ENCODE data around the gene TCF19. TPM values are rescaled to one million over a fixed set of nuclear protein-coding genes. Genes with fewer than 3 reads are reported as not detected.
"Not testable (repeated sequence)": the region's sequence is repeated elsewhere in the genome, so short reads cannot be mapped to it uniquely, and the experiment has no call there.

Gene TCF19
- total and polyA plus RNA-seq, 7 experiments from 2014 or later = 4.3 to 78.9 (median 9.4) TPM

DNA sequence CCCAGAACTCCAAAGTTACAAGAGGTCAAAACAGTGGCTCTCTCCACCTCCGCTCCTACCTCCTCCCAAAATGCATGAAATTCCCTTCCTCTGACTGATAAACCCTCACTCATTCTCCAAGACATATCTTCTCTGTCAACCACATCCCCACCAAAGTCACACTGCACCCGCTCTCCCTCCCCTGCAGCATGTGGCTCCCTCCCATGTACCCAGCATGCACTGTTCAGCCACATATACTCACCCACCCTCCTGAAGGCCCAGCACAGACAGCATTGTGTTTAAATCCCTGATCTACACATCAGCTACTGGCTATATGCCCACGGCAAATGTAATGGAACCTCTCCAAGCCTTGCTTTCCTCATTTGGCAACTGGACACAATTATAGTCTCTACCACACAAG, 17.6 kb downstream of the TCF19 start:
- no peak overlapping the region for H3K4me3 ChIP-seq (ENCODE audit: low read length)
- no peak for DNase-seq
- POLR2A ChIA-PET = interaction anchor here (0.6 to 0.7 kb wide), 2 partner anchors 50 to 1047 kb away, joined by 3 read pairs; no protein-coding TSS in a partner anchor
- peaks cover 0 to 15% (median 8%) of the 10 kb centered on the region in 7 donors for H3K4me1 Mint-ChIP-seq
- H3K27me3 Mint-ChIP-seq = no peaks in the 10 kb centered on the region
- no peaks in the 10 kb centered on the region for H3K36me3 Mint-ChIP-seq
- CTCF ChIA-PET = no interaction called here
- peak overlapping the region in 1 of 9 donors; percentile 16 for H3K27ac Mint-ChIP-seq
- no peak for ATAC-seq
- H3K36me3 ChIP-seq (ENCODE audit: control insufficient read depth in 2 of 3, insufficient read depth in 3 of 3, low read length in 3 of 3) = no peaks in the 10 kb centered on the region
- peak overlapping the region in 1 of 10 donors; percentile 25 for H3K4me3 Mint-ChIP-seq
- intact Hi-C loops (cut with micrococcal nuclease) = no loop called here
- H3K9me3 ChIP-seq (ENCODE audit: control insufficient read depth in 2 of 3, low read length in 3 of 3) = no peaks in the 10 kb centered on the region
- H3K4me1 ChIP-seq (ENCODE audit: control insufficient read depth in 2 of 2, insufficient read depth in 2 of 2, low read length in 2 of 2) = peaks cover 0 to 4% of the 10 kb centered on the region in 2 donors
- H3K27me3 ChIP-seq (ENCODE audit: control insufficient read depth in 2 of 2, insufficient read depth in 2 of 2, low read length in 2 of 2) = no peaks in the 10 kb centered on the region
- H3K9me3 Mint-ChIP-seq = peaks cover 0 to 1% (median 0%) of the 10 kb centered on the region in 11 donors
- no peak overlapping the region for H3K27ac ChIP-seq (ENCODE audit: low read depth, low read length)

DNA sequence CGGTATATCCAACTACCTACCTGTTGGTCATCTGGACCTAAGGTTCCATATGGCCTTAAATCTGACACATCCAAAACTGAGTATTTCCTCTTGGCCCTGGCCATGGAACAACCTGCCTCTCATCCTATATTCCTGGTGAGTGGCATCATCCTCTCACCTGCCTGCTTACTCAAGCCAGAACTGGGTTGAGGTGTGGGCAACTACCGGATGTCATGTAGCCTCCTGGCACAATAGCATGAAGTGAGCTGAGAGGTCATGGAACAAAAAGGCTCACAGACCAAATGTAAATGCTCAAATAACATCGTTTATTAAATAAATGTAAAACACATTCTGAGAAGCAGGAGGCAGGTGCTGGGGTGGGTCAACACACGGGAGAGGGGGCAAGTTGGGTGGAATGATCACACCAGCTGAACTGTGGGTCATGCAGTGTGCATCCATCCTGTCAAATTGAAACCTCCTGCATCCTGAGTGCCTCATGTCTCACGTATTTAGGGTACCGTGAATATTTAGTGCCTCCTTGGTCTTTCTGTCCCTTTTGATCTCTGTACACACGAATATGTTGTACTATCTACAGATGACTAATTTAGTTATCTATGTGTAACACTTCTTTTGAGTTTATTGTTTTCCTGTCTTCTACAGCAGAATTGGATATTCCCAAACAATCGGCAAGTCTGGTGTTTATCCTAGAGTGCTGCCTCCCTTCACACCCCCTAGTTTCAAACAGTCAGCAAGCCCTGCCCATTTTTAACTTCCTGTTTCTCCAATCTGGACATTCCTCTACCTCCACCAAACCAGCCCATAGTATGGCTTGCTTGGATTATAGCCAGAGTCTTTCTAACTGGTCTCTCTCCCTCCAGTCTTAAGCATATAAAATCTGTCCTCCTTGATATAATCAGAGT, 20.0 kb downstream of the TCF19 start:
- DNase-seq = no peak
- intact Hi-C loops (cut with micrococcal nuclease) = no loop called here
- H3K9me3 ChIP-seq (ENCODE audit: control insufficient read depth in 2 of 3, low read length in 3 of 3) = no peaks in the 10 kb centered on the region
- no peak overlapping the region for H3K4me3 ChIP-seq (ENCODE audit: low read length)
- no peak for ATAC-seq
- H3K27ac ChIP-seq (ENCODE audit: low read depth, low read length) = no peak overlapping the region
- Mint-ChIP-seq H3K4me1 (peaks cover 0 to 15% (median 8%) of the 10 kb centered on the region in 7 donors), H3K36me3 (no peaks in the 10 kb centered on the region), H3K4me3 (no peak overlapping the region), H3K27me3 (no peaks in the 10 kb centered on the region), H3K27ac (no peak overlapping the region), H3K9me3 (peaks cover 0 to 1% (median 0%) of the 10 kb centered on the region in 11 donors)
- CTCF ChIA-PET = no interaction called here
- H3K36me3 ChIP-seq (ENCODE audit: control insufficient read depth in 2 of 3, insufficient read depth in 3 of 3, low read length in 3 of 3) = no peaks in the 10 kb centered on the region
- H3K4me1 ChIP-seq (ENCODE audit: control insufficient read depth in 2 of 2, insufficient read depth in 2 of 2, low read length in 2 of 2) = peaks cover 0 to 4% of the 10 kb centered on the region in 2 donors
- H3K27me3 ChIP-seq (ENCODE audit: control insufficient read depth in 2 of 2, insufficient read depth in 2 of 2, low read length in 2 of 2) = no peaks in the 10 kb centered on the region
- POLR2A ChIA-PET = no interaction called here

DNA sequence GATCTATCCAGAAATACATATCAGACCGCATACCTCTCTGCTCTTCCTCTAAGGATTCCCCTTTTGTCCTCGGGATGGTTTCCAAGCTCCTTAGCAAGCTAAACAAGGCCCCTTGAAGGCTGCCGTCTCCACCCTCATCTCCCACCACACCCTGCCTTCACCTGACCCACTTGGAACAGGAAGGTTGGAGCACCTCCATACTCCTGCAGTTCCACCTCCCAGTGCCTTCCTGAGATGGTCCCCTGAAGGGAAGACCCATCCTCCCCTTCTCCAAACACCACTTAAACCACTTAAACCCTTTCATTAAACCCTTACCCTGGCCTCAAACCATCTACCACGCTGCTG, 20.6 kb downstream of the TCF19 start:
- ChIA-PET CTCF (no interaction called here), POLR2A (no interaction called here)
- H3K4me1 ChIP-seq (ENCODE audit: control insufficient read depth in 2 of 2, insufficient read depth in 2 of 2, low read length in 2 of 2) = peaks cover 0 to 4% of the 10 kb centered on the region in 2 donors
- Mint-ChIP-seq H3K4me3 (no peak overlapping the region), H3K9me3 (peaks cover 0 to 1% (median 0%) of the 10 kb centered on the region in 11 donors), H3K27ac (no peak overlapping the region), H3K4me1 (peaks cover 0 to 15% (median 8%) of the 10 kb centered on the region in 7 donors), H3K36me3 (no peaks in the 10 kb centered on the region), H3K27me3 (no peaks in the 10 kb centered on the region)
- ATAC-seq (no peak), DNase-seq (no peak)
- H3K4me3 ChIP-seq (ENCODE audit: low read length) = no peak overlapping the region
- H3K9me3 ChIP-seq (ENCODE audit: control insufficient read depth in 2 of 3, low read length in 3 of 3) = no peaks in the 10 kb centered on the region
- no peak overlapping the region for H3K27ac ChIP-seq (ENCODE audit: low read depth, low read length)
- H3K27me3 ChIP-seq (ENCODE audit: control insufficient read depth in 2 of 2, insufficient read depth in 2 of 2, low read length in 2 of 2) = no peaks in the 10 kb centered on the region
- no peaks in the 10 kb centered on the region for H3K36me3 ChIP-seq (ENCODE audit: control insufficient read depth in 2 of 3, insufficient read depth in 3 of 3, low read length in 3 of 3)
- intact Hi-C loops (cut with micrococcal nuclease) = no loop called here

DNA sequence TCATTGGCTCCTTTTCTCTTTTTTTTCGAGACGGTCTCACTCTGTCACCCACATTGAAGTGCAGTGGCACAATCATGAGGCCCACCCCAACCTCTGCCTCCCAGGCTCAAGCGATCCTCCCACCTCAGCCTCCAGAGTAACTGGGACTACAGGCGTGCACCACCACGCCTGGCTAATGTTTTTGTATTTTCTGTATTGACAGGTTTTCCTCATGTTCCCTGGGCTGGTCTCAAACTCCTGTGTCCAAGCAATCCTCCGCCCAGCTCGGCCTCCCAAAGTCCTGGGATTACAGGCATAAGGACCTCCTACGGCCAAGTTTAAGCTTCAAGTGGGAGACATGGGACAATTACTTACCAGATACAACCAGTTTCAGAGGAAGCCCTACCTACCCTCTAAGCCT, 21.5 kb downstream of the TCF19 start:
- Mint-ChIP-seq H3K9me3 (peaks cover 0 to 1% (median 0%) of the 10 kb centered on the region in 11 donors), H3K36me3 (no peaks in the 10 kb centered on the region), H3K4me1 (peaks cover 0 to 15% (median 8%) of the 10 kb centered on the region in 7 donors), H3K4me3 (peak overlapping the region in 7 of 10 donors; percentile 75 to 92 (median 86)), H3K27ac (no peak overlapping the region), H3K27me3 (no peaks in the 10 kb centered on the region)
- Histone ChIP-seq H3K4me1 (ENCODE audit: control insufficient read depth in 2 of 2, insufficient read depth in 2 of 2, low read length in 2 of 2) (peaks cover 0 to 4% of the 10 kb centered on the region in 2 donors), H3K36me3 (ENCODE audit: control insufficient read depth in 2 of 3, insufficient read depth in 3 of 3, low read length in 3 of 3) (no peaks in the 10 kb centered on the region), H3K4me3 (ENCODE audit: low read length) (no peak overlapping the region), H3K27me3 (ENCODE audit: control insufficient read depth in 2 of 2, insufficient read depth in 2 of 2, low read length in 2 of 2) (no peaks in the 10 kb centered on the region), H3K27ac (ENCODE audit: low read depth, low read length) (peak overlapping the region; percentile 63), H3K9me3 (ENCODE audit: control insufficient read depth in 2 of 3, low read length in 3 of 3) (no peaks in the 10 kb centered on the region)
- intact Hi-C loops (cut with micrococcal nuclease) = loop anchor here in 1 of 2 donors (1.0 kb wide), 1 partner anchor 22 kb away; the partner anchor contains the start of gene TCF19
- no peak for DNase-seq
- ATAC-seq = no peak
- POLR2A ChIA-PET = no interaction called here
- CTCF ChIA-PET = no interaction called here

DNA sequence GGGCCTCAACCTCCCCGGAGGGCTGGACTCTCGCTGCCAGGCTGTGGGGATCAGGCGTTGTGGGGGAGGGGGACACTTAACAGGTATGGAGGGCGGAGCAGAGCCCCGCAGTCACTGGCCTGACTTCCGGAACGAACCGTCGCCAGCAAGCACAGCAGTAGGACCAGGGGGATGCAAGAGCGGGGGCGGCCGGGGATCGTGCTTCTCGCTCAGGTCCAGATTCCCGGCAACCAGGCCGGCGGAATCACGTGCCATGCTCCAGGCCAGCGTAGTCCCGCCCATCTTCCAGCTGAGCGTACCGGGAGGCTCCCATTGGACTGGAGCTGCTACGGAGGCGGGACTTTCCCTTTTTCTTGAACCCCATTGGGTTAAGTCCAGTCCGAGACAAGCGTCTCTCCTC, 22.1 kb downstream of the TCF19 start:
- ATAC-seq (peak; percentile 100), DNase-seq (peak in 7 of 9 donors; percentile 49 to 69 (median 59))
- Mint-ChIP-seq H3K4me3 (peak overlapping the region; percentile 69 to 92 (median 83)), H3K9me3 (peaks cover 0 to 1% (median 0%) of the 10 kb centered on the region in 11 donors), H3K36me3 (no peaks in the 10 kb centered on the region), H3K4me1 (peaks cover 0 to 17% (median 8%) of the 10 kb centered on the region in 7 donors), H3K27ac (peak overlapping the region in 8 of 9 donors; percentile 29 to 91 (median 64)), H3K27me3 (no peaks in the 10 kb centered on the region)
- ChIA-PET CTCF (no interaction called here), POLR2A (interaction anchor here (0.6 to 2.5 kb wide), 2 partner anchors 17 to 340 kb away, joined by 3 to 13 read pairs; no protein-coding TSS in a partner anchor)
- Histone ChIP-seq H3K4me1 (ENCODE audit: control insufficient read depth in 2 of 2, insufficient read depth in 2 of 2, low read length in 2 of 2) (peaks cover 0 to 4% of the 10 kb centered on the region in 2 donors), H3K27me3 (ENCODE audit: control insufficient read depth in 2 of 2, insufficient read depth in 2 of 2, low read length in 2 of 2) (no peaks in the 10 kb centered on the region), H3K9me3 (ENCODE audit: control insufficient read depth in 2 of 3, low read length in 3 of 3) (no peaks in the 10 kb centered on the region), H3K27ac (ENCODE audit: low read depth, low read length) (peak overlapping the region; percentile 63), H3K4me3 (ENCODE audit: low read length) (peak overlapping the region; percentile 64), H3K36me3 (ENCODE audit: control insufficient read depth in 2 of 3, insufficient read depth in 3 of 3, low read length in 3 of 3) (no peaks in the 10 kb centered on the region)
- intact Hi-C loops (cut with micrococcal nuclease) = loop anchor here in 1 of 2 donors (1.0 kb wide), 1 partner anchor 22 kb away; the partner anchor contains the start of gene TCF19

DNA sequence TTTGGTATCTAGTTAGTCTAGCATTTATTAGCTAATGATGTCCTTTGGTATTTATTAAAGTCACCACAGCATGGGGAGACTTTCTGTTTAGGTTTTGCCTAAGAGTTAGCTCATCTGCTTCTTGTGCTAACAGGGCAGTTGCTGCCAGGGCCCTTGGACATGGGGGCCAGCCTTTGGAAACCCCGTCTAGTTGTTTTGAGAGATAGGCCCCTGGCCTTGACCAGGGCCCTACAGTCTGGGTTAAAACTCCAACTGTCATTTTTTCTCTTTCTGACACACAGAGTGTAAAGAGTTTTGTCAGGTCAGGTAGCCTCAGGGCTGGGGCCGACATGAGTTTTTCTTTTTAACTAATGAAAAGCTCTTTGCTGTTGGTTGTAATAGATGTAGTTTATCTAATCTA, 24.9 kb downstream of the TCF19 start:
- H3K4me3 Mint-ChIP-seq; H3K9me3 Mint-ChIP-seq; ATAC-seq; H3K27ac ChIP-seq (ENCODE audit: low read depth, low read length); intact Hi-C loops (cut with micrococcal nuclease); H3K9me3 ChIP-seq (ENCODE audit: control insufficient read depth in 2 of 3, low read length in 3 of 3); H3K27me3 ChIP-seq (ENCODE audit: control insufficient read depth in 2 of 2, insufficient read depth in 2 of 2, low read length in 2 of 2); H3K4me3 ChIP-seq (ENCODE audit: low read length); H3K36me3 ChIP-seq (ENCODE audit: control insufficient read depth in 2 of 3, insufficient read depth in 3 of 3, low read length in 3 of 3); H3K4me1 ChIP-seq (ENCODE audit: control insufficient read depth in 2 of 2, insufficient read depth in 2 of 2, low read length in 2 of 2); CTCF ChIA-PET; H3K27ac Mint-ChIP-seq; H3K27me3 Mint-ChIP-seq; DNase-seq; H3K36me3 Mint-ChIP-seq; POLR2A ChIA-PET: not testable (repeated sequence)
- peaks cover 0 to 22% (median 4%) of the 10 kb centered on the region in 7 donors for H3K4me1 Mint-ChIP-seq

All from naive thymus-derived CD4-positive, alpha-beta T cell (primary cell).